KMS-11 (cell line): ENCODE data around the gene NECAP2.

ENCODE experiments used
- H2AFZ ChIP-seq: fragments of 200-600 bp; sonication (generic); 2 replicates; pipeline ENCODE4 v1.6.1; 2016; ENCODE audit warnings: antibody characterized with exemption, mixed run types, low read depth
- H3K27ac ChIP-seq: fragments of 200-600 bp; sonication (generic); 2 replicates; pipeline ENCODE4 v1.6.1; 2016; ENCODE audit warnings: mild to moderate bottlenecking, mixed run types
- H3K27me3 ChIP-seq: fragments of 200-600 bp; sonication (generic); 2 replicates; pipeline ENCODE4 v1.6.1; 2017; ENCODE audit warnings: mild to moderate bottlenecking, low read depth, mixed run types, moderate library complexity; ENCODE audit not compliant: insufficient read depth
- H3K36me3 ChIP-seq: fragments of 200-600 bp; sonication (generic); 2 replicates; pipeline ENCODE4 v1.6.1; 2017; ENCODE audit warnings: mild to moderate bottlenecking, mixed run types; ENCODE audit not compliant: insufficient read depth
- H3K4me1 ChIP-seq: fragments of 200-600 bp; sonication (generic); 2 replicates; pipeline ENCODE4 v1.6.1; 2016; ENCODE audit warnings: mild to moderate bottlenecking, low read depth, mixed run types; ENCODE audit not compliant: poor library complexity, severe bottlenecking
- H3K4me2 ChIP-seq: fragments of 200-600 bp; sonication (generic); 2 replicates; pipeline ENCODE4 v1.7.0; 2016; ENCODE audit warnings: mild to moderate bottlenecking, mixed run types
- H3K4me3 ChIP-seq: fragments of 200-600 bp; sonication (generic); IDR thresholded peaks from 2 replicates; pipeline ENCODE4 v1.6.1; 2017; ENCODE audit warnings: low read depth, low read length, mixed read lengths; ENCODE audit not compliant: insufficient read depth
- H3K79me2 ChIP-seq: fragments of 200-600 bp; sonication (generic); 2 replicates; pipeline ENCODE4 v1.6.1; 2016; ENCODE audit warnings: low read depth, mixed run types; ENCODE audit not compliant: insufficient read depth
- H3K9ac ChIP-seq: fragments of 200-600 bp; sonication (generic); 2 replicates; pipeline ENCODE4 v1.6.1; 2016; ENCODE audit warnings: mild to moderate bottlenecking, mixed run types
- H4K20me1 ChIP-seq: fragments of 200-600 bp; sonication (generic); 2 replicates; pipeline ENCODE4 v1.6.1; 2016; ENCODE audit warnings: mild to moderate bottlenecking, mixed run types; ENCODE audit not compliant: insufficient read depth
- TF ChIP-seq, protein P1 (sequence below): fragments of 200-600 bp; sonication (generic); conservative IDR thresholded peaks from 2 replicates; pipeline ENCODE4 v1.6.1; 2017; ENCODE audit warnings: low read depth, mild to moderate bottlenecking, antibody characterized with exemption, low read length, moderate library complexity, mixed read lengths

The NECAP2 gene

DNA sequence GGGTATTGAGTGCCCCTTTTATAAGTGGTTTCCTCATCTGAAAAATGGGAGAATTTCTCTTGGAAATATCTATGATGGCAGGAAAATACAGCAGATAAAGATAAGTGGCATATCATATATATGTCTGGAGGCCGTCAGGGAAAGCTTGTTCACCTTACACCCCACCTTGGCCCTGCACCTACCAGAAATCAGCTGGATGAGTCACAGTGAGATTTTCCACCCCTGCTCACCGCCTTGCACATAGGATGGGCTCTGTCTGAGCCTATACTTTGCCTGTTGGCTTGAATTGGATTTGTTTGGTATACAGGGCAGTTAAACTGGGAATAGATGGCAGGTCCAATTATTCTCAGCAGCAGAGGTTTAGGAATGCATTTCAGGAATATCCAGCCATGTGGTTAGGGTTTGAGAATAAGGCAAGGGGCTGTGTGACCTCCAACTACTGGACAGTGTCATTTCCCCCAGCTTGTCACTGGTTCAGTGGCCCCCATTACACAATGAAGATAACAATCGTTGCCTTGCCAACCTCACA is 3.5 kb upstream of the NECAP2 start, which contains the start of gene SPATA21:
Gene SPATA21 (minus strand): TSS at position 479 of the 529 bp plus-strand sequence. CDS start 6,053 bp downstream, outside the sequence.
- Histone ChIP-seq H3K79me2 (peaks cover 14% of the 10 kb centered on the region), H3K27ac (no peak within 1 kb of the TSS), H3K36me3 (no peaks in the 10 kb centered on the region), H3K27me3 (no peaks in the 10 kb centered on the region; the same call in 1 of the 2 replicates), H3K4me3 (no peak within 1 kb of the TSS), H3K9ac (no peak within 1 kb of the TSS), H3K4me1 (peaks cover 27% of the 10 kb centered on the region), H4K20me1 (no peaks in the 10 kb centered on the region), H2AFZ (no peak within 1 kb of the TSS), H3K4me2 (no peak within 1 kb of the TSS)
- TF ChIP-seq, protein P1, sequence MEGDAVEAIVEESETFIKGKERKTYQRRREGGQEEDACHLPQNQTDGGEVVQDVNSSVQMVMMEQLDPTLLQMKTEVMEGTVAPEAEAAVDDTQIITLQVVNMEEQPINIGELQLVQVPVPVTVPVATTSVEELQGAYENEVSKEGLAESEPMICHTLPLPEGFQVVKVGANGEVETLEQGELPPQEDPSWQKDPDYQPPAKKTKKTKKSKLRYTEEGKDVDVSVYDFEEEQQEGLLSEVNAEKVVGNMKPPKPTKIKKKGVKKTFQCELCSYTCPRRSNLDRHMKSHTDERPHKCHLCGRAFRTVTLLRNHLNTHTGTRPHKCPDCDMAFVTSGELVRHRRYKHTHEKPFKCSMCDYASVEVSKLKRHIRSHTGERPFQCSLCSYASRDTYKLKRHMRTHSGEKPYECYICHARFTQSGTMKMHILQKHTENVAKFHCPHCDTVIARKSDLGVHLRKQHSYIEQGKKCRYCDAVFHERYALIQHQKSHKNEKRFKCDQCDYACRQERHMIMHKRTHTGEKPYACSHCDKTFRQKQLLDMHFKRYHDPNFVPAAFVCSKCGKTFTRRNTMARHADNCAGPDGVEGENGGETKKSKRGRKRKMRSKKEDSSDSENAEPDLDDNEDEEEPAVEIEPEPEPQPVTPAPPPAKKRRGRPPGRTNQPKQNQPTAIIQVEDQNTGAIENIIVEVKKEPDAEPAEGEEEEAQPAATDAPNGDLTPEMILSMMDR: no peak

DNA sequence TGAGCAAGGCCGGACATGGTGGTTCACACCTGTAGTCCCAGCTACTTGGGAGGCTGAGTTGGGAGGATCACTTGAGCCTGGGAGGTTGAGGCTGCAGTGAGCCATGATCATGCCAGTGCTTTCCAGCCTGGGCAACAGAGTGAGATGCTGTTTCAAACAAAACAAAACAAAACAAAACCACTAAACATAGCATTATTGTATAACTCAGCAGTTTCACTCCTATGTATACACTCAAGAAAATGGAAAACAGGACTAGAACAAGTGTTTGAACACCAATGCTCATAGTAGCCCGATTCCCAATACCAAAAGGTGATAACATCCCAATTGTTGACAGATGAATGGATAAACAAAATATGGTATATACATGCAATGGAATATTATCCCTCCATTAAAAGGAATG is 2.0 kb upstream of the NECAP2 start:
- no peaks in the 10 kb centered on the region for H3K27me3 ChIP-seq
- H3K4me1 ChIP-seq: peaks cover 42% of the 10 kb centered on the region
- H2AFZ ChIP-seq: no peak overlapping the region
- H3K9ac ChIP-seq: no peak overlapping the region
- no peaks in the 10 kb centered on the region for H3K36me3 ChIP-seq
- no peak overlapping the region; the same call in 1 of the 2 replicates for H3K4me2 ChIP-seq
- no peak overlapping the region for H3K4me3 ChIP-seq
- no peaks in the 10 kb centered on the region for H4K20me1 ChIP-seq
- H3K79me2 ChIP-seq: peaks cover 29% of the 10 kb centered on the region
- no peak overlapping the region for H3K27ac ChIP-seq
- TF ChIP-seq, protein P1: no peak

DNA sequence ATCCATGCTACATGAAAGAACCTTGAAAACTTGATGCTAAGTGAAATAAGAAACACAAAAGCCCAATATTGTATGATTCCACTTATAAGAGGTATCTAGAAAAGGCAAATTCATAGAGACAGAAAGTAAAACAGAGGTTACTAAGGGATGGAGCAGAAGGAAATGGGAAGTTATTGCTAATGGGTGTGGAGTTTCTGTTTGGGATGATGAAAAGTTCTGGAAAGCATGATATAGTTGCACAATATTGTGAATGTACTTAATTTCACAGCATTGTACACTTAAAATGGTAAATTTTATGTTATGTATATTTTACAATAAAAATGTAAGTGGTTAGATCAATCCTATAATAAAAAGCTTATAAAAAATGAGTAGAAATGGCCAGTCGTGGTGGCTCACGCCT is 1.6 kb upstream of the NECAP2 start:
- H3K27me3 ChIP-seq: no peaks in the 10 kb centered on the region
- H3K9ac ChIP-seq: no peak overlapping the region
- TF ChIP-seq, protein P1: no peak
- H2AFZ ChIP-seq: no peak overlapping the region
- no peaks in the 10 kb centered on the region for H3K36me3 ChIP-seq
- H3K4me1 ChIP-seq: peaks cover 46% of the 10 kb centered on the region
- no peak overlapping the region for H3K27ac ChIP-seq
- H3K4me3 ChIP-seq: no peak overlapping the region
- H3K4me2 ChIP-seq: no peak overlapping the region; the same call in 1 of the 2 replicates
- peaks cover 33% of the 10 kb centered on the region for H3K79me2 ChIP-seq
- no peaks in the 10 kb centered on the region for H4K20me1 ChIP-seq

DNA sequence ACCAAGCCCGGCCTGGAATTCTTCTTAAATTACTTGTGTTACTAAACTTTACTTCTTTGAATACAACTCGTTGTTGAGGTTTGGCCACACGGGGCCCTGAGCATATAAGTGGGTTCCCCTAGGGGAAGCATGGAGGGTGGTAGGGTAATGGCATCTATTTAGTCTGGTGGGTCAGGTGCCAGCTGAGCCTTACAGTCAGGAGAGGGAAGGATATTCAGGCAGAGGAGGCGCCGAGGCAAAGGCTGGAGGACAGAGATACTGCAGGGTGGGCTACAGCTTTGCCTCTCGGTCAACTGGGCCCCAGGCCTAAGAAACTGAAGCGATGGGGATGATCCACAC is 424 bp upstream of the NECAP2 start:
- TF ChIP-seq, protein P1: no peak; the same call in 1 of the 2 replicates
- H3K4me1 ChIP-seq: peaks cover 58% of the 10 kb centered on the region
- H3K27ac ChIP-seq: no peak overlapping the region
- H4K20me1 ChIP-seq: no peaks in the 10 kb centered on the region
- H2AFZ ChIP-seq: peak overlapping the region; percentile 90
- no peak overlapping the region for H3K4me3 ChIP-seq
- H3K79me2 ChIP-seq: peaks cover 41% of the 10 kb centered on the region
- peak overlapping the region; percentile 76; the same call in 1 of the 2 replicates for H3K9ac ChIP-seq
- no peaks in the 10 kb centered on the region for H3K27me3 ChIP-seq
- H3K4me2 ChIP-seq: peak overlapping the region; percentile 47
- H3K36me3 ChIP-seq: no peaks in the 10 kb centered on the region
